22Rv1 (cell line): ENCODE measurements around the gene LETM1.
A peak's percentile ranks its signal among the peaks of the same experiment; 100 is the strongest.

Experiments
- ZFX ChIP-seq: fragments of 450-650 bp; IDR thresholded peaks from 2 replicates; pipeline ENCODE4 v1.6.1; 2017; ENCODE audit warnings: antibody characterized with exemption, borderline replicate concordance
- TF ChIP-seq, protein P1 (sequence below): fragments of 450-650 bp; IDR thresholded peaks from 2 replicates; pipeline ENCODE4 v1.5.1; 2017; ENCODE audit warnings: mild to moderate bottlenecking

DNA sequence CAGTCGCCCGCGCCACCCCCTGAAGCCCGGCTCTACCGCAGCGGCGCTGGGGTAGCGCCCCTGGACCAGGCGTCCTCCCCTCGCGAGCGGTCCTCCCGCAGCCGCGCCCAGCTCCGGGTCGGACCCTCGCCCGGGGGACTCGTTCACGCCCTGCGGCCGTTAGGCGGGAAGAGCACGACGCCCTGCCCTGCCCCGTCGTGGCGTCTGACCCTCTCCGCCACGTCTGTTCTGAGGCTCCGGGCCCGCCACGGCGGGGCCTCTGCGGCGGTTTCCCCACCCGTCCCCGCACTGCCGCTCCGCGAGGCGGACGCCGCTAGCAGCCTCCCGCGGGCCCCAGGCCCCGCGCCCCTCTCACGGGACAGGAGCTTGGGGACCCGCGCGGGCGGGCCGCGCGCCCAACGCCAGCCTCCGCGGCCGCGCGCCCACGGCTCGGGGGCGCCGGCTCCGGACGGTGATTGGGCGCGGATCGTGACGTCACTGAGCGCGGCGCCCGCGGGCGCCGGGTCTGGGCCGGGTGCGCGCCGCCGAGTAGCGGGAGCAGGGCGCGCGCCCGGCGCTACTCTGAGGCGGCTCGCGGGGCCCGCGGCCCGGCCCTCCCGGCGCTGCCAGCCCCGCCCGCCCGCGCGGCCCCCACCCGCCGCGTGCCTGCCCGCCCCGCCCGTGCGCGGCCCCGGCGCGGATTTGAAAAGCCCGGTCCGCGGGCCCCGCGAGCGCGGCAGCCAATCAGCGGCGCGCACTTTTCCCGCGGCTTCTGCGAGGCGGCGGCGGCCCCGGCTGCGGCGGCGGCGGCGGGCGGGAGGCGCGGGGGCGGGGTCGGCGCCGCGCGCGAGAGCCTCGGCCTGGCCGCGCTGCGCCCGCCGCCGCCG, 14.9 kb upstream of the LETM1 start, which contains the start of gene NSD2:
- TF ChIP-seq, protein P1, sequence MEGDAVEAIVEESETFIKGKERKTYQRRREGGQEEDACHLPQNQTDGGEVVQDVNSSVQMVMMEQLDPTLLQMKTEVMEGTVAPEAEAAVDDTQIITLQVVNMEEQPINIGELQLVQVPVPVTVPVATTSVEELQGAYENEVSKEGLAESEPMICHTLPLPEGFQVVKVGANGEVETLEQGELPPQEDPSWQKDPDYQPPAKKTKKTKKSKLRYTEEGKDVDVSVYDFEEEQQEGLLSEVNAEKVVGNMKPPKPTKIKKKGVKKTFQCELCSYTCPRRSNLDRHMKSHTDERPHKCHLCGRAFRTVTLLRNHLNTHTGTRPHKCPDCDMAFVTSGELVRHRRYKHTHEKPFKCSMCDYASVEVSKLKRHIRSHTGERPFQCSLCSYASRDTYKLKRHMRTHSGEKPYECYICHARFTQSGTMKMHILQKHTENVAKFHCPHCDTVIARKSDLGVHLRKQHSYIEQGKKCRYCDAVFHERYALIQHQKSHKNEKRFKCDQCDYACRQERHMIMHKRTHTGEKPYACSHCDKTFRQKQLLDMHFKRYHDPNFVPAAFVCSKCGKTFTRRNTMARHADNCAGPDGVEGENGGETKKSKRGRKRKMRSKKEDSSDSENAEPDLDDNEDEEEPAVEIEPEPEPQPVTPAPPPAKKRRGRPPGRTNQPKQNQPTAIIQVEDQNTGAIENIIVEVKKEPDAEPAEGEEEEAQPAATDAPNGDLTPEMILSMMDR: 0 out of 2 replicates have a peak, but pooled peaks have one; percentile 1
- TF ChIP-seq ZFX: no peak
